Gastroesophageal sphincter (tissue), 4 donors: ENCODE data around the gene ZC3H18. TPM values are rescaled to one million over a fixed set of nuclear protein-coding genes. Genes with fewer than 3 reads are reported as not detected.

Source experiments
- ATAC-seq: fragments of 150-250 bp; one replicate; pipeline ENCODE4 v1.9.1; 2016; ENCODE audit warnings: mild to moderate bottlenecking, moderate library complexity
- H3K27ac ChIP-seq, 4 donors: fragments of 200-600 bp; sonication (generic) in 3 of 4; 1 replicate in 3 of 4; 2 replicates in 1 of 4; pipeline ENCODE4 v1.5.1; 2016 to 2019
- H3K27me3 ChIP-seq: fragments of 200-600 bp; sonication (generic); one replicate; pipeline ENCODE4 v1.5.1; 2019
- H3K36me3 ChIP-seq, 2 donors: fragments of 200-600 bp; sonication (generic); one replicate each; pipeline ENCODE4 v1.5.1; 2019; ENCODE audit warnings: control low read depth in 1 of 2
- H3K4me1 ChIP-seq, 3 donors: fragments of 200-600 bp; sonication (generic); 1 replicate in 2 of 3; 2 replicates in 1 of 3; pipeline ENCODE4 v1.5.1; 2016 to 2019; ENCODE audit warnings: control low read depth in 2 of 3
- H3K4me3 ChIP-seq, 2 donors: fragments of 200-600 bp; sonication (generic); one replicate each; pipeline ENCODE4 v1.5.1; 2019; ENCODE audit warnings: mild to moderate bottlenecking in 1 of 2, moderate library complexity in 1 of 2
- H3K9me3 ChIP-seq, 3 donors: fragments of 200-600 bp; sonication (generic); one replicate each; pipeline ENCODE4 v1.5.1; 2017 to 2019; ENCODE audit warnings: control low read depth in 2 of 3
- EP300 ChIP-seq: sonication (generic); formaldehyde crosslinking; IDR thresholded peaks from one replicate; pipeline ENCODE4 v1.6.1; 2017; ENCODE audit warnings: antibody characterized with exemption, mild to moderate bottlenecking
- POLR2A ChIP-seq, 2 donors: fragments of 450-650 bp; IDR thresholded peaks; one replicate each; pipeline ENCODE4 v1.6.1; 2017; ENCODE audit warnings: antibody characterized with exemption in 2 of 2, mild to moderate bottlenecking in 2 of 2, moderate library complexity in 1 of 2
- POLR2AphosphoS5 ChIP-seq: sonication (generic); formaldehyde crosslinking; IDR thresholded peaks from one replicate; pipeline ENCODE4 v1.6.1; 2017; ENCODE audit warnings: antibody characterized with exemption
- WGBS, 2 donors: methylation state at CpG; one replicate each; pipeline ENCODE4 v1.1.5; 2018; ENCODE audit warnings: low coverage in 1 of 2; 5-methylcytosine and 5-hydroxymethylcytosine counted together
- total RNA-seq, 4 donors: library from RNA; depleted of rRNA; stranded (reverse); fragments of >200 nt; gene quantifications; one replicate each; pipeline ENCODE4 v1.1.0, GENCODE V29; 2016
- TF ChIP-seq, protein P1 (sequence below), 4 experiments: fragments of 200-600 bp in 2 of 4; fragments of 450-650 bp in 2 of 4; sonication (generic) in 1 of 4; IDR thresholded peaks; one replicate each; pipeline ENCODE4 v1.5.1; 2017 to 2019; ENCODE audit warnings: antibody characterized with exemption in 4 of 4, mild to moderate bottlenecking in 2 of 4, moderate library complexity in 2 of 4

The ZC3H18 gene
- total RNA-seq, 4 donors from 2014 or later: 15.8 to 40.6 (median 23.3) TPM

DNA sequence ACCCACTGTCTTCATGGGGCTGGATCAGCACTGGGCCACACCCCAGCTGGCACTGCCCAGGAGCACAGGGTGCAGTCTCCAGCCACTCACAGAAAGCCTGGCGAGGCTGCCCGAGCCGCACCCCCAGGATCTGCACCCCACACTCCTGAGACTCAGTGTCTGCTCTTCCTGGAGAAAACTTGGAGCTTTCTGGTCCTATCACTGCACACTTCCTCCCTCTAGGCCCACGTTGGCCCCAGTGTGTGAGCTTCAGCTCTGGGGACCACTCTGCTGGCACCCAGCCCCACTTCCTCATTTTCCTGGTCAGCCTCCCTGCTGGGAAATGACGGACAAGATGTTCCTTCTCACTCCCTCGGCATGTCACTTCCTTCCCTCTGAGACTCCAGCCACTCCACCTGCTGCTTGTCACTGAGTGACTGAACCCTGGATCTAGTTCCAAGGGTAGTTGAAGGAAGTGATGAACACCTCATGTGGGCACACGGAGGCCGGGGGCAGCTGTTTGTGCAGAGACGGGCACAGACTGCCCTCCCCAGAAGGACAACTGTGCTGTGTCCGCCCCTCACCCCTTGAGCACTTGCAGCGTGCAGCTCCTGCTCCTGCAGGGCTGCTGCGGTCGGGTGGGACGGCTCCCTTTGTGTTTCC is 29.0 kb downstream of the ZC3H18 start:
- peak overlapping the region in 3 of 4 donors; percentile 53 to 68 (median 62) for H3K27ac ChIP-seq
- 48 to 53% methylated on average over 3 of the region's 14 CpGs for WGBS, 2 donors
- peaks cover 0 to 64% of the 10 kb centered on the region in 2 donors for H3K36me3 ChIP-seq

DNA sequence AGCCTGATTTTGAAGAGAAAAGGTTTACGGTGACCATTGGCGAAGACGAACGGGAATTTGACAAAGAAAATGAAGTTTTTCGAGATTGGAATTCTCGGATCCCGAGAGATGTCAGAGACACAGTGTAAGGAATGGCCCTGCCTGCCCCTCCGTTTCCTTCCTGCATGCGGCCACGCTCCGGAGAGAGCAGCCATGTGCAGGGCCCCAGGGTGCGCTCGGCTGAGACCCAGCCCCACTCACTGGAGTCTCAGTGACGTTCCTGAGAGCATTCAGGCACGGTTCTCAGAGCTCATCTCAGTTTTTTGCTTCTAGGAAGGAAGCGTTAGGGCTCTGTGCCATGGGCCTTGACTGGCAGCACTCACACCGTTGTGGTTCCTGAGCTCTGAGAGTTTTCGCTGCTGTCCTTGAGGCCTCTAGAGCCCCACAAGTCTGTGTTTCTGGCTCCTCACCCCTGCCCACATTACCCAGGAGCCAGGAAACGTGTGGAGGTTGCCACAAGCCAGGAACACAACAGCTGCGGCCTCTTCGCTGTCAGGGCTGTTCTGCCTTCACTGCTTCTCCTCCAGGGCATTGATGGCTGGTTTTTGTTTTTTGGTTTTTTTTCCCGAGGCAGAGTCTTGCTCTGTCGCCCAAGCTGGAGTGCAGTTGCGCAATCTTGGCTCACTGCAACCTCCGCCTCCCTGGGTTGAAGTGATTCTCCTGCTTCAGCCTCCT is 29.8 kb downstream of the ZC3H18 start:
- TF ChIP-seq POLR2AphosphoS5 (no peak), EP300 (no peak), POLR2A (IDR thresholded peaks at IDR 0.05) (no peak)
- TF ChIP-seq, protein P1, sequence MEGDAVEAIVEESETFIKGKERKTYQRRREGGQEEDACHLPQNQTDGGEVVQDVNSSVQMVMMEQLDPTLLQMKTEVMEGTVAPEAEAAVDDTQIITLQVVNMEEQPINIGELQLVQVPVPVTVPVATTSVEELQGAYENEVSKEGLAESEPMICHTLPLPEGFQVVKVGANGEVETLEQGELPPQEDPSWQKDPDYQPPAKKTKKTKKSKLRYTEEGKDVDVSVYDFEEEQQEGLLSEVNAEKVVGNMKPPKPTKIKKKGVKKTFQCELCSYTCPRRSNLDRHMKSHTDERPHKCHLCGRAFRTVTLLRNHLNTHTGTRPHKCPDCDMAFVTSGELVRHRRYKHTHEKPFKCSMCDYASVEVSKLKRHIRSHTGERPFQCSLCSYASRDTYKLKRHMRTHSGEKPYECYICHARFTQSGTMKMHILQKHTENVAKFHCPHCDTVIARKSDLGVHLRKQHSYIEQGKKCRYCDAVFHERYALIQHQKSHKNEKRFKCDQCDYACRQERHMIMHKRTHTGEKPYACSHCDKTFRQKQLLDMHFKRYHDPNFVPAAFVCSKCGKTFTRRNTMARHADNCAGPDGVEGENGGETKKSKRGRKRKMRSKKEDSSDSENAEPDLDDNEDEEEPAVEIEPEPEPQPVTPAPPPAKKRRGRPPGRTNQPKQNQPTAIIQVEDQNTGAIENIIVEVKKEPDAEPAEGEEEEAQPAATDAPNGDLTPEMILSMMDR (IDR thresholded peaks at IDR 0.05): no peak
- Histone ChIP-seq H3K4me3 (no peak overlapping the region), H3K9me3 (no peaks in the 10 kb centered on the region), H3K27ac (peak overlapping the region in 3 of 4 donors; percentile 18 to 68 (median 53)), H3K27me3 (no peaks in the 10 kb centered on the region), H3K4me1 (peaks cover 0 to 22% (median 0%) of the 10 kb centered on the region in 3 donors), H3K36me3 (peaks cover 0 to 72% of the 10 kb centered on the region in 2 donors)
- 79 to 87% methylated on average over 17 to 18 of the region's 25 CpGs for WGBS, 2 donors
- peak; percentile 18 for ATAC-seq

More for the DNA sequence above, 29.0 kb downstream of the ZC3H18 start:
- Histone ChIP-seq H3K27me3 (no peaks in the 10 kb centered on the region), H3K4me1 (peaks cover 0 to 22% (median 0%) of the 10 kb centered on the region in 3 donors), H3K9me3 (no peaks in the 10 kb centered on the region), H3K4me3 (no peak overlapping the region)
- peak; percentile 81 for ATAC-seq
- TF ChIP-seq, protein P1 (IDR thresholded peaks at IDR 0.05): no peak
- TF ChIP-seq POLR2AphosphoS5 (peak; percentile 47), EP300 (no peak)

DNA sequence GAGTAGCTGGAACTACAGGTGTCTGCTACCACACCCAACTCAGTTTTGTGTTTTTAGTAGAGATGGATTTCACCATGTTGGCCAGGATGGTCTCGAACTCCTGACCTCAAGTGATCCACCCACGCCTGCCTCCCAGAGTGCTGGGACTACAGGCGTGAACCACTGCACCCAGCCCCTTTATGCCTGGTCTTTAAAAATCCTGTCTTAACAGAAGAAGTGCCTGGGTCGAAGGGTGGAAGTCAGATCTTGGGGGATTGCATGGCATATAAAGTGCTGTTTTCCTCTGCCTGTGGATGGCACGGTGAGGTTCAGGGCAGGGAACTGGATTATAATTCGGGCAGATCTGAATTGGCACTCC is 30.3 kb downstream of the ZC3H18 start:
- Histone ChIP-seq H3K4me3 (no peak overlapping the region), H3K27me3 (no peaks in the 10 kb centered on the region), H3K4me1 (peaks cover 0 to 22% (median 0%) of the 10 kb centered on the region in 3 donors), H3K36me3 (peaks cover 0 to 77% of the 10 kb centered on the region in 2 donors), H3K9me3 (no peaks in the 10 kb centered on the region), H3K27ac (peak overlapping the region in 3 of 4 donors; percentile 18 to 68 (median 53))
- no peak for ATAC-seq
- TF ChIP-seq POLR2AphosphoS5 (no peak), POLR2A (IDR thresholded peaks at IDR 0.05) (no peak), EP300 (no peak)
- TF ChIP-seq, protein P1 (IDR thresholded peaks at IDR 0.05): no peak
- 86 to 100% methylated on average over 1 to 2 of the region's 6 CpGs for WGBS, 2 donors

DNA sequence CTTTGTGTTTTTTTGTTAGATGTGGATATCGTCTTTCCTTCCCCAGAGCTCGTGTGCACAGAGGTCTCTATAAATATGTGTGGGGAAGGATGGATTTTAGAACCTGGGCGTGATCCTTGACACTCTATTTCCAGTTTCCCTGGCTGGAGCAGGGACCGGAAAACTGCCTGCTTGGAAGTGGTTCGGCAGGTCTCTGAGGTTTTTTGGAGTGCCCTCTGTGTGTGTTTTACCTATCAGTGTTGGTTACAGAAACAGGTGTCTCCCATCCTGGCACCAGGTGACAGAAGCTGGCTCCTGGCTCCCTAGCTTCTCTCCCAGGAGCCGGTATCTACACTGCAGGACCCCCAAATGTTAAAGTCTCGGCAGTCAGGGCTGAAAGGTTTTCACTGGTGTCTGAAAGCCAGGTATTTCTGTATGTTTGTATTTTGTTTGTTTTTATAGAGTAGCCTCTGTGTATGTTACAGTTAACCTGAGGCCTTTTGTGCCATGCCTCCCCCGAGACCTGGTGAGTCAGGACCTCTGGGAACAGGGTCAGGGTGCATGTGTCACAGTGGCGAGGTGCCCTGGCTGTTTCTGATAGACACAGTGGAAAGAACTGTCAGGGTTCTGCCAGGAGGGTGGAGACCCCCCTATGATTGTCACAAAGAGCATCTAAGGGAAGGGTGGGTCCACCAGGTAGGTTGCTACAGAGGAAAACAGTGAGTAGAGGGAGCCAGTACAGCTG is 31.3 kb downstream of the ZC3H18 start:
- peaks cover 0 to 87% of the 10 kb centered on the region in 2 donors for H3K36me3 ChIP-seq
- ATAC-seq: no peak
- WGBS, 2 donors: 75 to 77% methylated on average over 5 to 6 of the region's 9 CpGs
- no peak for TF ChIP-seq POLR2AphosphoS5
- TF ChIP-seq POLR2A (IDR thresholded peaks at IDR 0.05): no peak
- no peak for TF ChIP-seq EP300
- TF ChIP-seq, protein P1 (IDR thresholded peaks at IDR 0.05): no peak
- H3K4me1 ChIP-seq: peaks cover 0 to 22% (median 0%) of the 10 kb centered on the region in 3 donors
- H3K9me3 ChIP-seq: no peaks in the 10 kb centered on the region
- no peak overlapping the region for H3K4me3 ChIP-seq
- no peaks in the 10 kb centered on the region for H3K27me3 ChIP-seq
- H3K27ac ChIP-seq: no peak overlapping the region
